ENCODE measurements around the gene HGD. TPM values are rescaled to one million over a fixed set of nuclear protein-coding genes. Genes with fewer than 3 reads are reported as not detected.

The HGD gene
- polyA plus RNA-seq, 6 donors from 2014 or later = 0.42 to 1.5 (median 0.85) TPM; not detected in 2

DNA sequence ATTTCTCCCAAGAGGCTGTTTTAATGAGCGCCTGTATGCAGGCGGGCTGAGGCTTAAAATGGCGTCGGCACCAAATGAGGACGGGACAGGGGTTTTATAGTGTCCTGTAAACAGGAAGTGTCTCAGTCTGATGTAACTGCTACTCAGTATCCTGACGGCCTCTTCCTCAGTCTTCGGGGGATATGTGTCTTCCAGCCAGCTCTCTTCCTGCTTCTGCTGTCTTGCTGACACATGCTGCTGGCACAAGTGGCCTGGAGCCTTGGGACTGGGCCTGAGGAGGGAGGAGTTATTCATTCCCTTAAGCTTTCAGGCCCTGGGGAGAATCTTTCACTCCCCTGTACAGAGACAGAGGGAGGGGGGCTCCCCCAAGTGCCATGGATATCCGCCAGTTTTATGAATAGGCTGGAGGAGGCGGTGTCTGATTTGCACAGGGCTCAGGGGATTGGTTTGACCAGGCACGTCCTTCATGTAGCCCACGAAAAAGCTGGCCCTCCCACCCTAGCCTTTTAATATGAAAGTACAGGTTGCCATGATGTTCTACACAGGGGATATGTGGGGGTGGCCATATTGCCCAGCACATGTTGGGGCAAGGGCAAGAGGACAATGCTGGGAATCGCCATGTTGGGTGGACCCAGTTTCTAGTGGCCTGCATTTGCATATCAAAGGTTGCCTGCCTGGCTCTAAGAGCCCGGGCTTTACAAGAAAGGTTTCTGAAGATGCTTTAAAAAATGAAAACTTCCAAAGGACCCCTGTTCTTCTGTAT, 66.0 kb downstream of the HGD start:
- Mint-ChIP-seq H3K27ac (no peak overlapping the region), H3K9me3 (peaks cover 0 to 2% (median 0%) of the 10 kb centered on the region in 7 donors), H3K4me3 (peak overlapping the region in 1 of 8 donors; percentile 69), H3K27me3 (peaks cover 0 to 6% (median 5%) of the 10 kb centered on the region in 3 donors), H3K36me3 (no peaks in the 10 kb centered on the region), H3K4me1 (peaks cover 0 to 2% (median 0%) of the 10 kb centered on the region in 3 donors)
- DNase-seq (no peak), ATAC-seq (ENCODE audit: low read depth in 2 of 2) (no peak)

DNA sequence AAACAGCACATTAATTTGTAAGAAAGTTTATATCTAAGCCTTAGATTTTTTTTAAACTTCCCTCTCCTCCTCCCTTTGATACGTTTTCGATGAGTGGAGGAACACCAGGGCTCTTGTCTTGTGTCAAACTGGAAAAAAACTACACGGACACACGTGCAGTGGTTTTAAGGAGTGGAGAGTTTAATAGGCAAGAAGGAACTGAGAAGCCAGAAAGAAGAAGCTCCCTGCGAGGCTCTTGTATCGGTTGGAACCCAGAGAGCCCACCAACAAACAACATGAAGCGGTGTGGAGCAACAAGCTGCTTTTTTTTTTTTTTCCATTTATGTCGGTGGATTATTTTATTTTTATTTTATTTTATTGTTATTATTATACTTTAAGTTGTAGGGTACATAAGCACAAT, 67.3 kb downstream of the HGD start:
- Mint-ChIP-seq H3K9me3 (peaks cover 0 to 5% (median 0%) of the 10 kb centered on the region in 7 donors), H3K4me3 (no peak overlapping the region), H3K27me3 (peaks cover 4 to 12% (median 5%) of the 10 kb centered on the region in 3 donors), H3K27ac (peak overlapping the region in 1 of 6 donors; percentile 47), H3K4me1 (peaks cover 0 to 2% (median 0%) of the 10 kb centered on the region in 3 donors), H3K36me3 (no peaks in the 10 kb centered on the region)
- DNase-seq (no peak), ATAC-seq (ENCODE audit: low read depth in 2 of 2) (no peak)

DNA sequence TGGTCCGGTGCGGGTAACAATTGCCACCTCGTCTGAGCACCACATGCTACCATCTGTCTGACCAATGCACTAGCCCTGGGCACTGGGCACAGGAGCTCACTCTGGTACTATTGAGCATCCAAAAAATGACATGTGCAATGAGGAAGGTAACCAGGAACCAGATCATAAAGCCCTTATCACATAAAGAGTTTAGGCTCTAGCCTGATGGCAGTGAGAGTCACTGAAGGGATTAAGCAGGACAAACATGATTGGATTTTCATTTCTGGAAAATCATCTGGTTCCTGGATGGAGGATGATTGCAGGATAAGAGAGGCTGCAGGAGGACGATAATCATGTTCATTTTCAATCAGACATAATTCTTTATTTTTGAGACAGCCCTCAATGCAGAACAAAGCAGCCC, 73.5 kb downstream of the HGD start:
- H3K4me1 Mint-ChIP-seq = no peaks in the 10 kb centered on the region
- DNase-seq (no peak), ATAC-seq (ENCODE audit: low read depth in 2 of 2) (no peak)
- H3K36me3 Mint-ChIP-seq = peaks cover 0 to 2% of the 10 kb centered on the region in 2 donors
- H3K9me3 Mint-ChIP-seq = peaks cover 0 to 9% (median 0%) of the 10 kb centered on the region in 7 donors
- H3K27me3 Mint-ChIP-seq = peaks cover 5 to 10% (median 7%) of the 10 kb centered on the region in 3 donors
- no peak overlapping the region for H3K4me3 Mint-ChIP-seq
- H3K27ac Mint-ChIP-seq = no peak overlapping the region

DNA sequence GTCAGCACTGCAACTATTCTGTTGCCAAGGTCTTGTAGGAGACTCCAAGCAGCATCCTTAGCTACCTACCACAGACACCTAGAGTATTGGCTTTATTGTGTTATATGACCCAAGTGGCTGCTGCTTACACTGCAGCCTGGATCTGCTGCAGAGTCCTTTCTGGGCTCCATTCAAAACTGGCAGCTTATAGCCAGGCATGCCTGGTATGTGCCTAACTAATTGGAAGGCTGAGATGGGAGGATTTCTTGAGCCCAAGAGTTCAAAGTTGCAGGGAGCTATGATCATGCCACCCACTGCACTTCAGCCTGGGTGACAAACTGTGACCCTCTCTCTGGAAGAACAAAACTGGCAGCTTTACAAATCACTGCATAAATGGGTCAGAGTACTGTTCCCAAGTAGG, 77.3 kb downstream of the HGD start:
- H3K36me3 Mint-ChIP-seq = peaks cover 10 to 14% of the 10 kb centered on the region in 2 donors
- ATAC-seq (ENCODE audit: low read depth in 2 of 2) = no peak
- no peak for DNase-seq
- no peak overlapping the region for H3K27ac Mint-ChIP-seq
- H3K9me3 Mint-ChIP-seq = peaks cover 0 to 5% (median 0%) of the 10 kb centered on the region in 7 donors
- peaks cover 0 to 5% (median 4%) of the 10 kb centered on the region in 3 donors for H3K27me3 Mint-ChIP-seq
- peaks cover 0 to 2% (median 0%) of the 10 kb centered on the region in 3 donors for H3K4me1 Mint-ChIP-seq
- no peak overlapping the region for H3K4me3 Mint-ChIP-seq

DNA sequence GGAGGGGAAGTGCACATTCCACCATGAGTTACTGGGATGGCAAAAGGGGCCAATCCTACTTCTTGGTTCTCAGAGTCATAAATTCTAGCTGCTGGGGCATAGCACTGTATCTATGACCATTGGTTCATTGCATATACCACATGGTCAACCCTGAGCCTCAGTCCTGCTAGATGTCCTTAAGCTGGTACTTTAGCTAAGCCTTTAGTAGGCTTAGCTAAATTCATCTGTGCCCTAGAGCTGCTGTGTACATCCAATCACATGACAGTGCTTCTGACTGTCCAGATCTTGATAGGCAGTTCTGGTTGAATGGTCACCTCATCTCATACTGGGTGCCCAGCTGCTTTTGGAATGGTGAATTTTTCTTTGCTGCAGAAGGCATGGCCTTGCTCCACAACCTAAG, 77.7 kb downstream of the HGD start:
- DNase-seq = no peak
- H3K27me3 Mint-ChIP-seq = peaks cover 0 to under 1% (median 0%) of the 10 kb centered on the region in 3 donors
- no peak overlapping the region for H3K27ac Mint-ChIP-seq
- peaks cover 10 to 14% of the 10 kb centered on the region in 2 donors for H3K36me3 Mint-ChIP-seq
- peaks cover 0 to under 1% (median 0%) of the 10 kb centered on the region in 7 donors for H3K9me3 Mint-ChIP-seq
- H3K4me3 Mint-ChIP-seq = no peak overlapping the region
- peaks cover 0 to 2% (median 0%) of the 10 kb centered on the region in 3 donors for H3K4me1 Mint-ChIP-seq
- ATAC-seq (ENCODE audit: low read depth in 2 of 2) = no peak

DNA sequence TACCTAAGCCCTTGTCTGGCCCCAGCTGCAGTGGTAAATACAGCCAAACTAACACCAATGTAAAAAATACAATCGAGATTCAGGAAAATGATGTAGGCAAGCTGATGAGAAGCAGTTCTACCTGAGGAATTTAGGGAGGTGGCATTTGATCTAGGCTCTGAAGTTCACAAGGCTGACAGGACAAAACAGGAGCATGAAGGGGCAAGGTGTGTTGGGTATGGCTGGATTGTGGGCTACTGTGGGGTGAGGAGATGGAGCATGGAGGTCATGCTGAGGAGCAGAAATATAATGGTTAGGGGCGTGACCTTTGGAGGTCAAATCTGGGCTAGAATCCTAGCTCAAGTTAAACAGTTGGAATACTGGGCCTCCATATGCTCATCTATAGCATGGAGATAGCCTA, 79.4 kb downstream of the HGD start:
- ATAC-seq (ENCODE audit: low read depth in 2 of 2) (no peak), DNase-seq (no peak)
- H3K4me3 Mint-ChIP-seq = peak overlapping the region in 1 of 8 donors; percentile 12
- peaks cover 10 to 14% of the 10 kb centered on the region in 2 donors for H3K36me3 Mint-ChIP-seq
- no peaks in the 10 kb centered on the region for H3K27me3 Mint-ChIP-seq
- no peaks in the 10 kb centered on the region for H3K9me3 Mint-ChIP-seq
- H3K4me1 Mint-ChIP-seq = peaks cover 0 to 2% (median under 1%) of the 10 kb centered on the region in 3 donors
- peak overlapping the region in 1 of 6 donors; percentile 0 for H3K27ac Mint-ChIP-seq

DNA sequence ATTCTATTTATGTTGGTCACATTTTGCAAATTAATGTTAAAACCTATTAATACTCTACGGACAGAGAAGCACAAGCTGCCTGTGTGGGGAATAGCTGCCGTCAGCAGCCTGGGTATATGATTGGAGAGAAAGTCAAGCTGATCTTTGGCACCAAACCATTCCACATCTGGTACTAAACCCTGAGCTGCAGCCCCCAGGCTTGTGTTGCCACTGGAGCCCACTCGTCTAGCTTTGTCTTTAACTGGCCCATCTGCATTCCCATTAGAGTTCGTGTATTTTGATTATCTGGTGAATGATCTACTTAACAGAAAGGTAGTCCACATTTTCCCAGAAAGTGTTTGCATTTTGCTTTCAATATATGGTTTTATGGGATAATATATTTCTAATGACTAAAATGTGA, 80.5 kb downstream of the HGD start:
- Mint-ChIP-seq H3K27ac (peak overlapping the region in 1 of 6 donors; percentile 93), H3K9me3 (no peaks in the 10 kb centered on the region), H3K36me3 (peaks cover 10 to 14% of the 10 kb centered on the region in 2 donors), H3K4me3 (no peak overlapping the region), H3K27me3 (no peaks in the 10 kb centered on the region), H3K4me1 (peaks cover 0 to 8% (median 2%) of the 10 kb centered on the region in 3 donors)
- no peak for ATAC-seq (ENCODE audit: low read depth in 2 of 2)
- DNase-seq = no peak

DNA sequence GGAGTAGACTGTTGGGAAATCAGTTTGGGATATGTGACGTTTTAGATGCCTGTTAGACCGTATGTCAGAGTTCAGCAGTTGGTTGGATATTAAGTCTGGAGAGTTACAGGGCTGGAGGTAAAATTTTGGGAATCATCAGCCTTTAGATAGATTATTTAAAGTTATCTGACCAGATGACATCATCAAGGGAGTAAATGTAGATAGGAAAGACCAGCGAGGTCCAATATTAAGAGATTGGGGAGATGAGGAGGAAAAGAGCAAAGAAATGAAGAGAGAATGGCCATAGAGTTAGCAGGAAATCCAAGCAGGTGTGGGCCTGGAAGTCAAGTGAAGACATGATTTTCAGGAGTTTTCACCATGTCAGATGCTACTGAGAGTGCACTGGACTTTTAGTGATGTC, 82.8 kb downstream of the HGD start:
- ATAC-seq (ENCODE audit: low read depth in 2 of 2) (no peak), DNase-seq (no peak)
- Mint-ChIP-seq H3K27ac (no peak overlapping the region), H3K27me3 (no peaks in the 10 kb centered on the region), H3K4me1 (peaks cover 7 to 12% (median 8%) of the 10 kb centered on the region in 3 donors), H3K9me3 (no peaks in the 10 kb centered on the region), H3K36me3 (peaks cover 10 to 14% of the 10 kb centered on the region in 2 donors), H3K4me3 (no peak overlapping the region)

DNA sequence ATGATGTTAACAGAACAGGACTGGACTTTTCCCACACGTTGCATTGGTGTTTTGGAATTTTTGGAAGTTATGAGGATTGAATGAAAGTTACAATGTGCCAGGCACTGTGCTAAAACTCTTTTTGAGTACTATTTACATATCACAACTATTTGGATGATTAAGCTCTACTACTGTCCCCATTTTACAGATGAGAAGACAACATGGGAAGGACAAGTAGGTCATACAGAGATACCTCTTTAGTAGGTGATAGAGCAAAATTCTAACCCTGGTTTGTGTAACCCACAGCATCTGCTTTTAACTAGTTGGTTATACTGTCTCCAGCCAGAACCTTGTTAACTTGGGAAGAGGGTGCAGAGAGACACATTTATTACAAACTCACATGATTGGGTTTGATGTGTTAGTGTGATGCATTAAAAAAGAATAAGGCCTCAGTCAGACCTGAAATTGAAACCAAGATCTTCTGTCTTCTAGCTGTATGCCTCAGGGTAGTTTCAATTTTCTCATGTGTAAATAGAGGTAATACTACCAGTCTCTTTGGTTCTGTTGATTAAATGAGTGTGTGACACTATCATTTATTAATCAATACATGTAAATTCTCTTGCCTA, 84.5 kb downstream of the HGD start:
- ATAC-seq (ENCODE audit: low read depth in 2 of 2) (no peak), DNase-seq (no peak)
- Mint-ChIP-seq H3K27me3 (peaks cover 0 to 3% (median 2%) of the 10 kb centered on the region in 3 donors), H3K36me3 (peaks cover 3 to 10% of the 10 kb centered on the region in 2 donors), H3K4me1 (peaks cover 7 to 12% (median 8%) of the 10 kb centered on the region in 3 donors), H3K9me3 (no peaks in the 10 kb centered on the region), H3K4me3 (peak overlapping the region in 7 of 8 donors; percentile 7 to 88 (median 74)), H3K27ac (peak overlapping the region in 4 of 6 donors; percentile 33 to 93 (median 60))

DNA sequence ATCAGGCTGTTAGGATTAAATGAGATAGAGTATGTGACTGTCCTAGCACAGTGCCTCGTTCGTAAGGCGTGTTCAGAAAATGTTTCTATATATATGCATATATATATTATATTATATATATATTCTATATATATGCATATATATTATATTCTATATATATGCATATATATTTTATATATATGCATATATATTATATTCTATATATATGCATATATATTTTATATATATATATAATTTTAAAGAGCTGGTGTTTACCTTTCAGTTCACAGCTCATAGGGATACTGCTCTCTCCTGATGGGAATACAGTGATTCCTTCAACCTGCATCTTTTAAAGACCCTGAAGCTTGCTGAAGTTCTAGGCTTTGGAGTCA, 85.2 kb downstream of the HGD start:
- no peak for ATAC-seq (ENCODE audit: low read depth in 2 of 2)
- H3K4me1 Mint-ChIP-seq = peaks cover 7 to 12% (median 8%) of the 10 kb centered on the region in 3 donors
- H3K27ac Mint-ChIP-seq = peak overlapping the region; percentile 93 to 99 (median 98)
- no peaks in the 10 kb centered on the region for H3K9me3 Mint-ChIP-seq
- no peak for DNase-seq
- peaks cover 0 to 10% of the 10 kb centered on the region in 2 donors for H3K36me3 Mint-ChIP-seq
- peak overlapping the region in 7 of 8 donors; percentile 88 to 99 (median 97) for H3K4me3 Mint-ChIP-seq
- H3K27me3 Mint-ChIP-seq = peaks cover 0 to 6% (median 6%) of the 10 kb centered on the region in 3 donors

DNA sequence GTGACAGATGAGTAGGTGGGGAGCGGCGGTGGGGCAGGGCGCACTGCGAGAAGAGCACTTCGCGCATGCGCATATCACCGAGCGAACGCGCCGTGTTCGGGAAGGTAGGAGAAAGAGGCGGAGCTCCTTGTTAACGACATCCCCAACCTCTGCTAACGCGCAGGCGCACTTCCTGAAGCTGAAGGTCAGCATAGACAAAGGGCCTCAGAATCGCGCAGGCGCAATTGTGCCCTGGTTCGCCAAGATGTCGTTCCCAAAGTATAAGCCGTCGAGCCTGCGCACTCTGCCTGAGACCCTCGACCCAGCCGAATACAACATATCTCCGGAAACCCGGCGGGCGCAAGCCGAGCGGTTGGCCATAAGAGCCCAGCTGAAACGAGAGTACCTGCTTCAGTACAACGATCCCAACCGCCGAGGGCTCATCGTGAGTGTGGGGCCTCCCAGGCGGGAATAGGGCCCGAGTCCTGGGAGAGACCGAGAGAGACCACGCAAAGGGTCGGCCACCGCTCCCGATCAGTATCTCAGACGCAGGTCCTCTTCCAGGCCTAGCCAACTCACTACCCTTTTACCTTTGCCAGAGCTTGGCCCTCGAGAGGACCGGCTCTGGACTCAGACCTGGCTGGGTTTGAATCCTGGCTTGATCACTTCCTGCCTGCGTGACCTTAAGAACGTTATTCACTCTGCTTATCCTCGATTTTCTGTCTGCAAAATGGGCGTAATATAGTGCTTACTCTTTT, 85.8 kb downstream of the HGD start, which contains the start of gene NDUFB4:
Gene NDUFB4, plus strand, starts transcription at position 221 of the 737 bp plus-strand sequence. Its CDS starts 24 bp downstream, at position 245.
- H3K9me3 Mint-ChIP-seq = no peaks in the 10 kb centered on the region
- peak within 1 kb of the TSS; percentile 93 to 99 (median 98) for H3K27ac Mint-ChIP-seq
- H3K27me3 Mint-ChIP-seq = peaks cover 0 to 6% (median 6%) of the 10 kb centered on the region in 3 donors
- peak; percentile 92 to 93 for ATAC-seq (ENCODE audit: low read depth in 2 of 2)
- H3K36me3 Mint-ChIP-seq = peaks cover 0 to 9% of the 10 kb centered on the region in 2 donors
- peaks cover 7 to 12% (median 8%) of the 10 kb centered on the region in 3 donors for H3K4me1 Mint-ChIP-seq
- peak; percentile 89 for DNase-seq
- H3K4me3 Mint-ChIP-seq = peak within 1 kb of the TSS in 7 of 8 donors; percentile 88 to 99 (median 97)

DNA sequence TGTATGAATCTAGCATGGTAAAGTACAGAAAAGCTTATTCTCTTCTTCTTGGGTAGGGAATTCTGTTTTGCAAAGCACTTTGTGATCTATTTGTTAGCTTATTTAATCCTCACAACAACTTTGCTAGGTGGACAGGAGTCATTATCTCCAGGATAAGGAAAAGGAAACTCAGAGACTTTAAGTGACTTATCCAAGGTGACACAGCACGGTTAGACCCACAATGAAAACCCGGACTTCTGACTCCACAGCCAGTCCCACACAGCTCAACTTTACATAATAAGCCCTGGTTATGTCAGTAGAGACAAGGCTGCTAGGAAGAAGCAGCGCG, 86.3 kb downstream of the HGD start:
- H3K27me3 Mint-ChIP-seq = peaks cover 0 to 6% (median 6%) of the 10 kb centered on the region in 3 donors
- H3K27ac Mint-ChIP-seq = peak overlapping the region; percentile 93 to 99 (median 98)
- no peak for DNase-seq
- peak overlapping the region in 7 of 8 donors; percentile 88 to 99 (median 97) for H3K4me3 Mint-ChIP-seq
- H3K4me1 Mint-ChIP-seq = peaks cover 7 to 12% (median 8%) of the 10 kb centered on the region in 3 donors
- peaks cover 0 to 4% of the 10 kb centered on the region in 2 donors for H3K36me3 Mint-ChIP-seq
- no peaks in the 10 kb centered on the region for H3K9me3 Mint-ChIP-seq
- ATAC-seq (ENCODE audit: low read depth in 2 of 2) = no peak

Data from naive B cell (primary cell).